Rectal smooth muscle tissue (tissue), 1 donor: ENCODE results near the gene SH3BP5.
A peak's percentile ranks its signal among the peaks of the same experiment; 100 is the strongest.

ENCODE experiments used
- H3K27ac ChIP-seq: one replicate; pipeline ENCODE4 v1.7.0; 2013; ENCODE audit warnings: low read depth, low read length, inconsistent platforms
- H3K27me3 ChIP-seq: one replicate; pipeline ENCODE4 v1.7.0; 2013; ENCODE audit warnings: low read length; ENCODE audit not compliant: control insufficient read depth, insufficient read depth
- H3K36me3 ChIP-seq: one replicate; pipeline ENCODE4 v1.7.0; 2013; ENCODE audit warnings: low read length; ENCODE audit not compliant: control insufficient read depth, insufficient read depth
- H3K4me1 ChIP-seq: one replicate; pipeline ENCODE4 v1.7.0; 2013; ENCODE audit warnings: low read length; ENCODE audit not compliant: control insufficient read depth, insufficient read depth
- H3K4me3 ChIP-seq: one replicate; pipeline ENCODE4 v1.7.0; 2013; ENCODE audit warnings: low read length
- H3K9ac ChIP-seq: one replicate; pipeline ENCODE4 v1.7.0; 2013; ENCODE audit warnings: low read length

Gene SH3BP5

GRCh38 chr3:15273227-15273626 lies 59.2 kb downstream of the SH3BP5 start:
- Histone ChIP-seq H3K4me3 (no peak overlapping the region), H3K27me3 (no peaks in the 10 kb centered on the region), H3K9ac (no peak overlapping the region), H3K36me3 (no peaks in the 10 kb centered on the region), H3K4me1 (no peaks in the 10 kb centered on the region), H3K27ac (no peak overlapping the region)

- Histone ChIP-seq H3K9ac (no peak overlapping the region), H3K4me1 (no peaks in the 10 kb centered on the region), H3K27ac (no peak overlapping the region), H3K36me3 (no peaks in the 10 kb centered on the region), H3K27me3 (no peaks in the 10 kb centered on the region), H3K4me3 (no peak overlapping the region)
Observed at GRCh38 chr3:15272426-15273196, 59.8 kb downstream of the SH3BP5 start.

- no peaks in the 10 kb centered on the region for H3K36me3 ChIP-seq
- no peak overlapping the region for H3K27ac ChIP-seq
- H3K27me3 ChIP-seq, result no peaks in the 10 kb centered on the region
- H3K9ac ChIP-seq, result no peak overlapping the region
- H3K4me3 ChIP-seq, result no peak overlapping the region
- no peaks in the 10 kb centered on the region for H3K4me1 ChIP-seq
Observed at GRCh38 chr3:15271785-15272381, 60.5 kb downstream of the SH3BP5 start.

- Histone ChIP-seq H3K27me3 (no peaks in the 10 kb centered on the region), H3K9ac (no peak overlapping the region), H3K36me3 (no peaks in the 10 kb centered on the region), H3K4me3 (no peak overlapping the region), H3K4me1 (no peaks in the 10 kb centered on the region), H3K27ac (no peak overlapping the region)
Observed at GRCh38 chr3:15271030-15271429, 61.4 kb downstream of the SH3BP5 start.

GRCh38 chr3:15269091-15269989 lies 63.0 kb downstream of the SH3BP5 start:
- Histone ChIP-seq H3K4me1 (no peaks in the 10 kb centered on the region), H3K9ac (no peak overlapping the region), H3K36me3 (no peaks in the 10 kb centered on the region), H3K27ac (peak overlapping the region; percentile 40), H3K4me3 (no peak overlapping the region), H3K27me3 (no peaks in the 10 kb centered on the region)

- H3K36me3 ChIP-seq, result no peaks in the 10 kb centered on the region
- no peaks in the 10 kb centered on the region for H3K4me1 ChIP-seq
- H3K27ac ChIP-seq, result no peak overlapping the region
- H3K4me3 ChIP-seq, result no peak overlapping the region
- H3K27me3 ChIP-seq, result no peaks in the 10 kb centered on the region
- H3K9ac ChIP-seq, result no peak overlapping the region
Observed at GRCh38 chr3:15268033-15268631, 64.3 kb downstream of the SH3BP5 start.

GRCh38 chr3:15267502-15267901 lies 64.9 kb downstream of the SH3BP5 start:
- no peak overlapping the region for H3K27ac ChIP-seq
- no peaks in the 10 kb centered on the region for H3K4me1 ChIP-seq
- H3K27me3 ChIP-seq, result no peaks in the 10 kb centered on the region
- no peak overlapping the region for H3K9ac ChIP-seq
- H3K4me3 ChIP-seq, result no peak overlapping the region
- no peaks in the 10 kb centered on the region for H3K36me3 ChIP-seq

GRCh38 chr3:15266510-15267376 lies 65.6 kb downstream of the SH3BP5 start:
- Histone ChIP-seq H3K4me1 (no peaks in the 10 kb centered on the region), H3K9ac (no peak overlapping the region), H3K4me3 (no peak overlapping the region), H3K36me3 (no peaks in the 10 kb centered on the region), H3K27me3 (no peaks in the 10 kb centered on the region), H3K27ac (no peak overlapping the region)

- H3K9ac ChIP-seq, result no peak overlapping the region
- no peak overlapping the region for H3K4me3 ChIP-seq
- no peaks in the 10 kb centered on the region for H3K36me3 ChIP-seq
- H3K4me1 ChIP-seq, result no peaks in the 10 kb centered on the region
- no peaks in the 10 kb centered on the region for H3K27me3 ChIP-seq
- no peak overlapping the region for H3K27ac ChIP-seq
Observed at GRCh38 chr3:15265655-15266509, 66.5 kb downstream of the SH3BP5 start.

GRCh38 chr3:15264486-15264885 lies 67.9 kb downstream of the SH3BP5 start:
- Histone ChIP-seq H3K27me3 (no peaks in the 10 kb centered on the region), H3K36me3 (no peaks in the 10 kb centered on the region), H3K9ac (no peak overlapping the region), H3K27ac (no peak overlapping the region), H3K4me3 (no peak overlapping the region), H3K4me1 (no peaks in the 10 kb centered on the region)

GRCh38 chr3:15263926-15264325 lies 68.5 kb downstream of the SH3BP5 start:
- H3K4me3 ChIP-seq, result no peak overlapping the region
- H3K9ac ChIP-seq, result no peak overlapping the region
- H3K27me3 ChIP-seq, result no peaks in the 10 kb centered on the region
- no peak overlapping the region for H3K27ac ChIP-seq
- no peaks in the 10 kb centered on the region for H3K36me3 ChIP-seq
- H3K4me1 ChIP-seq, result no peaks in the 10 kb centered on the region
